GM18498 (cell line): ENCODE measurements around the gene C6orf62.
A peak's percentile ranks its signal among the peaks of the same experiment; 100 is the strongest.
"Not testable (repeated sequence)": the region's sequence is repeated elsewhere in the genome, so short reads cannot be mapped to it uniquely, and the experiment has no call there.

Experiments
- ATAC-seq: cut with Tn5 transposase; IDR thresholded peaks from one replicate; pipeline ENCODE4 v1.9.1; 2021; ENCODE audit warnings: mild to moderate bottlenecking, moderate library complexity; ENCODE audit not compliant: unreplicated experiment

Gene C6orf62

GRCh38 chr6:24743265-24743943, 24.4 kb upstream of the C6orf62 start:
- peak; percentile 75 for ATAC-seq

GRCh38 chr6:24742216-24742738, 23.3 kb upstream of the C6orf62 start:
- ATAC-seq, result no peak

- no peak for ATAC-seq
Observed at GRCh38 chr6:24740861-24741260, 21.9 kb upstream of the C6orf62 start.

GRCh38 chr6:24738741-24739140, 19.8 kb upstream of the C6orf62 start:
- no peak for ATAC-seq

- not testable (repeated sequence) for ATAC-seq
Observed at GRCh38 chr6:24734710-24735109, 15.8 kb upstream of the C6orf62 start.

GRCh38 chr6:24734166-24734565, 15.2 kb upstream of the C6orf62 start:
- ATAC-seq, result no peak

- not testable (repeated sequence) for ATAC-seq
Observed at GRCh38 chr6:24731456-24732134, 12.6 kb upstream of the C6orf62 start.

- ATAC-seq, result not testable (repeated sequence)
Observed at GRCh38 chr6:24730653-24731052, 11.7 kb upstream of the C6orf62 start.

- ATAC-seq, result no peak
Observed at GRCh38 chr6:24723270-24723669, 4.3 kb upstream of the C6orf62 start.

- peak; percentile 56 for ATAC-seq
Observed at GRCh38 chr6:24721461-24722215, 2.7 kb upstream of the C6orf62 start.

- ATAC-seq, result peak; percentile 85
Observed at GRCh38 chr6:24720604-24721460, 1.9 kb upstream of the C6orf62 start.

GRCh38 chr6:24720131-24720603, 1.2 kb upstream of the C6orf62 start:
- peak; percentile 12 for ATAC-seq

- no peak for ATAC-seq
Observed at GRCh38 chr6:24718449-24719124, 367 bp downstream of the C6orf62 start.

- ATAC-seq, result not testable (repeated sequence)
Observed at GRCh38 chr6:24716602-24717148, 2.3 kb downstream of the C6orf62 start.

- ATAC-seq, result no peak
Observed at GRCh38 chr6:24710519-24711303, 8.2 kb downstream of the C6orf62 start.

- ATAC-seq, result no peak
Observed at GRCh38 chr6:24709014-24709711, 9.8 kb downstream of the C6orf62 start.

GRCh38 chr6:24708612-24709011, 10.3 kb downstream of the C6orf62 start:
- ATAC-seq, result no peak

GRCh38 chr6:24704468-24704867, 14.5 kb downstream of the C6orf62 start:
- no peak for ATAC-seq
